ENCODE results near the gene TXNIP. TPM values are rescaled to one million over a fixed set of nuclear protein-coding genes. Genes with fewer than 3 reads are reported as not detected.
"Not testable (repeated sequence)": the region's sequence is repeated elsewhere in the genome, so short reads cannot be mapped to it uniquely, and the experiment has no call there.

Gene TXNIP
- total and polyA plus RNA-seq, 2 donors from 2014 or later = 356 to 1,197 TPM

DNA sequence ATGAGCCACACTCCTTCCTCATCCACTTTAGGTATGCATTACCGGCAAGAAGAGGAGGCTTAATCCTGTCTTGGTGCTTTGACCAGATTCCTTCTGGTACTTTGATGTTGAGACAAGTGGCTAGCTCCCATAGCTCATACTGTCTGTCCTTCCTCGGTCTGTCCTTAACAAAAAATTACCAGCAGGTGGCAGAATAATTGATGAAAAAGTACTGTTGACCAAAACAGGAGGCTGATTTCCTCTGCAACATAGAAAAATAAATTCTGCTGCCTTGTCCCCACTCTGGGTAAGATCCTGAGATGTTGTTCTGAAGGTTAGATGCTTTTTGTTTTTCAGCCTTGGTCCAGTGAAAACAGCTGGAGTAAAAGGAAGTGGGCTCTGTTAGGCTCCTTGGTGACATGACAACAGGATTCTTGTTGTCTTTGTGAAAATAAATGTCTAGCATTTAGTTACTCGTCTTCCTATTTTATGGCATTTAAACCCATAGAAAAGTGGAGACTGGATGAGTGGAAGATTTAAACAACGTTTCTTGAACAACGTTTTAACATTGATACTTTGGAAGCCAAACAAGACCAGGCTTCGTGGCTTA is 36.3 kb upstream of the TXNIP start:
- no peaks in the 10 kb centered on the region for H3K36me3 ChIP-seq (ENCODE audit: control insufficient read depth in 2 of 3, insufficient read depth in 3 of 3, low read length in 3 of 3)
- intact Hi-C loops (cut with DNase I) = no loop called here
- no peak overlapping the region for H3K4me3 ChIP-seq (ENCODE audit: low read length in 3 of 3)
- no peaks in the 10 kb centered on the region for H3K9me3 ChIP-seq (ENCODE audit: control insufficient read depth in 2 of 3, insufficient read depth in 1 of 3, low read length in 3 of 3)
- TF ChIP-seq, protein P1, sequence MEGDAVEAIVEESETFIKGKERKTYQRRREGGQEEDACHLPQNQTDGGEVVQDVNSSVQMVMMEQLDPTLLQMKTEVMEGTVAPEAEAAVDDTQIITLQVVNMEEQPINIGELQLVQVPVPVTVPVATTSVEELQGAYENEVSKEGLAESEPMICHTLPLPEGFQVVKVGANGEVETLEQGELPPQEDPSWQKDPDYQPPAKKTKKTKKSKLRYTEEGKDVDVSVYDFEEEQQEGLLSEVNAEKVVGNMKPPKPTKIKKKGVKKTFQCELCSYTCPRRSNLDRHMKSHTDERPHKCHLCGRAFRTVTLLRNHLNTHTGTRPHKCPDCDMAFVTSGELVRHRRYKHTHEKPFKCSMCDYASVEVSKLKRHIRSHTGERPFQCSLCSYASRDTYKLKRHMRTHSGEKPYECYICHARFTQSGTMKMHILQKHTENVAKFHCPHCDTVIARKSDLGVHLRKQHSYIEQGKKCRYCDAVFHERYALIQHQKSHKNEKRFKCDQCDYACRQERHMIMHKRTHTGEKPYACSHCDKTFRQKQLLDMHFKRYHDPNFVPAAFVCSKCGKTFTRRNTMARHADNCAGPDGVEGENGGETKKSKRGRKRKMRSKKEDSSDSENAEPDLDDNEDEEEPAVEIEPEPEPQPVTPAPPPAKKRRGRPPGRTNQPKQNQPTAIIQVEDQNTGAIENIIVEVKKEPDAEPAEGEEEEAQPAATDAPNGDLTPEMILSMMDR (IDR thresholded peaks at IDR 0.05; ENCODE audit: borderline replicate concordance, extremely low read depth, insufficient read depth) = peak; percentile 57
- no peak overlapping the region for H3K9ac ChIP-seq (ENCODE audit: low read length in 3 of 3)
- DNase-seq (peak in 3 of 5 donors; percentile 7 to 72 (median 69)), FAIRE-seq (no peak)
- no peaks in the 10 kb centered on the region for H3K27me3 ChIP-seq (ENCODE audit: control insufficient read depth, insufficient read depth, low read length)
- peaks cover 0 to 3% (median 3%) of the 10 kb centered on the region in 3 donors for H3K4me1 ChIP-seq (ENCODE audit: control insufficient read depth in 2 of 3, insufficient read depth in 2 of 3, low read depth in 1 of 3, low read length in 3 of 3)
- H3K27ac ChIP-seq (ENCODE audit: low read depth in 2 of 2, low read length in 2 of 2) = no peak overlapping the region

- no peaks in the 10 kb centered on the region for H3K36me3 ChIP-seq (ENCODE audit: control insufficient read depth in 2 of 3, insufficient read depth in 3 of 3, low read length in 3 of 3)
- intact Hi-C loops (cut with DNase I) = no loop called here
- H3K27ac ChIP-seq (ENCODE audit: low read depth in 2 of 2, low read length in 2 of 2) = no peak overlapping the region
- no peak overlapping the region for H3K9ac ChIP-seq (ENCODE audit: low read length in 3 of 3)
- TF ChIP-seq, protein P1 (IDR thresholded peaks at IDR 0.05; ENCODE audit: borderline replicate concordance, extremely low read depth, insufficient read depth) = no peak
- H3K9me3 ChIP-seq (ENCODE audit: control insufficient read depth in 2 of 3, insufficient read depth in 1 of 3, low read length in 3 of 3) = no peaks in the 10 kb centered on the region
- FAIRE-seq (no peak), DNase-seq (no peak)
- no peak overlapping the region for H3K4me3 ChIP-seq (ENCODE audit: low read length in 3 of 3)
- no peaks in the 10 kb centered on the region for H3K27me3 ChIP-seq (ENCODE audit: control insufficient read depth, insufficient read depth, low read length)
- H3K4me1 ChIP-seq (ENCODE audit: control insufficient read depth in 2 of 3, insufficient read depth in 2 of 3, low read depth in 1 of 3, low read length in 3 of 3) = peaks cover 0 to 3% (median 0%) of the 10 kb centered on the region in 3 donors
Observed at GRCh38 chr1:146031476-146031875, 35.1 kb upstream of the TXNIP start.

DNA sequence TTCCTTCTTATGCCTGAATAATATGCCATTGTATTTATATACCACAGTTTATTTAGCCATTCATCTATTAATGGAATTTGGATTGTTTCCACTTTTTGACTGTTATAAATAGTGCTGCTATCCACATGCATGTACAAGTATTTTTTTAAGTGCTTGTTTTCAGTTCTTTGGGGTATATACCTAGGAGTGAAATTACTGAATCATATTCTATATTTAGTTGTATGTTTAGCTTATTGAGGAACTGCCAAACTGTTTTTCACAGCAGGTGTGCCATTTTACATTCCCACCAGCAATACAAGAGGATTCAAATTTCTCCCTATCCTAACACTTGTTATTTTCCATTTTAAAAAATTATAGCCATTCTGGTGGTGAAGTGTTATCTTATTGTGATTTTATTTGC is 32.7 kb upstream of the TXNIP start:
- no peak overlapping the region for H3K4me3 ChIP-seq (ENCODE audit: low read length in 3 of 3)
- no peaks in the 10 kb centered on the region for H3K27me3 ChIP-seq (ENCODE audit: control insufficient read depth, insufficient read depth, low read length)
- H3K36me3 ChIP-seq (ENCODE audit: control insufficient read depth in 2 of 3, insufficient read depth in 3 of 3, low read length in 3 of 3) = no peaks in the 10 kb centered on the region
- H3K27ac ChIP-seq (ENCODE audit: low read depth in 2 of 2, low read length in 2 of 2) = no peak overlapping the region
- intact Hi-C loops (cut with DNase I) = no loop called here
- no peaks in the 10 kb centered on the region for H3K4me1 ChIP-seq (ENCODE audit: control insufficient read depth in 2 of 3, insufficient read depth in 2 of 3, low read depth in 1 of 3, low read length in 3 of 3)
- H3K9ac ChIP-seq (ENCODE audit: low read length in 3 of 3) = no peak overlapping the region
- no peaks in the 10 kb centered on the region for H3K9me3 ChIP-seq (ENCODE audit: control insufficient read depth in 2 of 3, insufficient read depth in 1 of 3, low read length in 3 of 3)
- TF ChIP-seq, protein P1 (IDR thresholded peaks at IDR 0.05; ENCODE audit: borderline replicate concordance, extremely low read depth, insufficient read depth) = no peak
- DNase-seq (no peak), FAIRE-seq (no peak)

DNA sequence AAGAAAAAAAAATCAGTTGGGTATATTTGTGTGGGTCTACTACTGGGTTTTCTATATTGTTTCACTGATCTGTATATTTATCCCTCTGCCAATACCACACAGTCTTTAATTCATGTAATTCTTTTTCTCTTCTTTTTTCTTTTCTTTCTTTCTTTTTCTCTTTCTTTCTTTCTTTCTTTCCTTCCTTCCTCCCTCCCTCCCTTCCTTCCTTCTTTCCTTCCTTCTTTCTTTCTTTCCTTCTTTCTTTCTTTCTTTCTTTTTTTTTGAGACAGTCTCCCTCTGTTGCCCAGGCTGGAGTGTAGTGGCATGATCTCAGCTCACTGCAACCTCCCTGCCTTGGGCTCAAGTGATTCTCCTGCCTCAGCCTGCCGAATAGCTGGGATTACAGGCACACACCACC is 30.3 kb upstream of the TXNIP start:
- H3K36me3 ChIP-seq (ENCODE audit: control insufficient read depth in 2 of 3, insufficient read depth in 3 of 3, low read length in 3 of 3); H3K4me3 ChIP-seq (ENCODE audit: low read length in 3 of 3); FAIRE-seq; H3K27ac ChIP-seq (ENCODE audit: low read depth in 2 of 2, low read length in 2 of 2); DNase-seq; H3K9me3 ChIP-seq (ENCODE audit: control insufficient read depth in 2 of 3, insufficient read depth in 1 of 3, low read length in 3 of 3); H3K27me3 ChIP-seq (ENCODE audit: control insufficient read depth, insufficient read depth, low read length); H3K4me1 ChIP-seq (ENCODE audit: control insufficient read depth in 2 of 3, insufficient read depth in 2 of 3, low read depth in 1 of 3, low read length in 3 of 3); intact Hi-C loops (cut with DNase I); H3K9ac ChIP-seq (ENCODE audit: low read length in 3 of 3): not testable (repeated sequence)

GRCh38 chr1:146025787-146026495 is 29.6 kb upstream of the TXNIP start:
- intact Hi-C loops (cut with DNase I); H3K9ac ChIP-seq (ENCODE audit: low read length in 3 of 3); H3K4me1 ChIP-seq (ENCODE audit: control insufficient read depth in 2 of 3, insufficient read depth in 2 of 3, low read depth in 1 of 3, low read length in 3 of 3); H3K27me3 ChIP-seq (ENCODE audit: control insufficient read depth, insufficient read depth, low read length); H3K36me3 ChIP-seq (ENCODE audit: control insufficient read depth in 2 of 3, insufficient read depth in 3 of 3, low read length in 3 of 3); H3K27ac ChIP-seq (ENCODE audit: low read depth in 2 of 2, low read length in 2 of 2); H3K4me3 ChIP-seq (ENCODE audit: low read length in 3 of 3); DNase-seq; H3K9me3 ChIP-seq (ENCODE audit: control insufficient read depth in 2 of 3, insufficient read depth in 1 of 3, low read length in 3 of 3); FAIRE-seq: not testable (repeated sequence)

Measured in kidney (tissue), 14 donors.